Head of caudate nucleus (tissue), 42 donors: ENCODE results near the gene C15orf61.
A peak's percentile ranks its signal among the peaks of the same experiment; 100 is the strongest.

Experiments
- DNase-seq, 42 donors: peaks; one replicate each; pipeline versions ENCODE4 v3.0.0 to v3.0.0-alpha.2; 2020 to 2021; ENCODE audit warnings: mixed read lengths in 7 of 42
- intact Hi-C: fragments of 100-400 bp; cut with DNase I; formaldehyde crosslinking; loops from one replicate; pipeline ENCODE4 v1.15.0; 2022

The C15orf61 gene

DNA sequence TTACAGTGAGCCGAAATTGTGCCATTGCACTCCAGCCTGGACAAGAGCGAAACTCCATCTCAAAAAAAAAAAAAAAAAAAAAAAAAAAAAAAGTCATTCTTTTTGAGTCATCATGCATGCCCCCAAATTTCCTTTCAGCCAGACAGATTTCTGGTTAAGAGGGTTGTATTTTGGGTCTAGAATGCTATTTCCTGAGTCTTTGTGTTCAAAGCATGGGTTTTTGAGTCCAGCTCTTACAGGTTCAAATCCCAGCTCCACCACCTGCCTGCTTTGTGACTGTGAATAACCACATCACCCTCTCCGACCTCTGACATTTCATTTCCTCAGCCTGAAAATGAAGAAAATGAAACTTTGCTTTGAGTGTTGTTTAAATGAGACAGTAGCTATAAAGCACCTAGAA lies 9.3 kb upstream of the C15orf61 start:
- DNase-seq: no peak
- intact Hi-C loops: no loop called here

DNA sequence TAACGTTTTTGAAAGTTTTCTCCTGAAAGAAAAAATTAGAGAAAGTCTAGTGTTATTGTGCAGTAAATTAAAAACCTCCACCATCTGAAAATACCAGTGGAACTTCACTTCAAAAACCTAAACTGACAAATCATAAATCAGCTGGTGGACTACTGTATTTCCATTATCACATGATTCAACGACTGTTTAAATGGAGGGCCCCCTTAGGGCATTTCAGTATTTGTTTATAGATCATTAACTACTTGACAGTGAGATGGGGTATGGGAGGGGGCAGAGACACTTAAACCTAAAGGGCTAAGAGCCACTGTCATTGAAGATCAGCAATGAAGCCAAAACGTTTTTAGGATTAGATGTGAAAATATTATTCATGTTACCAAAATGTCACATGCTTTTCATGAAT lies 8.8 kb upstream of the C15orf61 start:
- intact Hi-C loops: no loop called here
- DNase-seq: no peak

DNA sequence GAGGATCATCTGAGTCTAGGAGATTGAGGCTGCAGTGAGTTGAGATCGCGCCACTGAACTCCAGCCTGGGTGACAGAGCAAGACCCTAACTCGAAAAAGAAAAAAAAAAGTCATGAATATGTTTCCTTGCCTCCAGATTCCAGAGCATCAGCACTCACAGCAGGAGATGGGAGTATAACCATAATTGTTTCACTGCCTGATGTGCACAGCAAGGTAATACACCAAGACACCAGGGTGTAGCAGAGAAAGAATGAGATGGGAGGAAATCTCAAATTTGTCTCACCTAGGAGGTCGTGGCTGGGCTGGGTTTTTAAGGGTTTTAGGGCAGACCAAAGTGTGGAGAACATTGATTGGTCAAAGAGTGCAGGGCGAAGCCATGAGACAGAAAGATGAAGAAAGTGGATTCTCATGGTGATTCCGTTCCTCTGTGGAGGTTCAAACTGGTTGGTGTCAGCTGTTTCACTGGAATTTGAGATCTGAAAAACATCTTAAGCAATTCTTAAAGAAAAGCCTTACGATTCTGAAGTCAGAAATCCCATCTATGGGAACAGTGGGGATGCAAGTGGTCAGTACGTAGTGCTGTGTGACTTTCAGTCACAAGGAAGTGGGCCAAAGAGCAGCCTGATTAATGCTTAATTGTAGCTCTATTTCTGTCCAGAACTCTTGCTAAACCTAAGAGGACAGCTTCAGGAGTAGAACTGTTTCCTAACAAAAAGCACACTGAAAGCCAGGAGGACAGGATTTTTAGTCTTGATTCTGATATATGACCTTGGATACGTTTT lies 7.8 kb upstream of the C15orf61 start:
- no peak for DNase-seq
- intact Hi-C loops: no loop called here

- no peak for DNase-seq
- intact Hi-C loops: no loop called here
Measured at GRCh38 chr15:67515090-67515489, 5.8 kb upstream of the C15orf61 start.

GRCh38 chr15:67515557-67515956 lies 5.4 kb upstream of the C15orf61 start:
- intact Hi-C loops: no loop called here
- DNase-seq: no peak

- DNase-seq: no peak
- intact Hi-C loops: loop anchor here (2.0 to 5.0 kb wide), 2 partner anchors 22 to 312 kb away; partner anchors contain the start of gene MAP2K5
Measured at GRCh38 chr15:67520321-67521028, 456 bp upstream of the C15orf61 start.

DNA sequence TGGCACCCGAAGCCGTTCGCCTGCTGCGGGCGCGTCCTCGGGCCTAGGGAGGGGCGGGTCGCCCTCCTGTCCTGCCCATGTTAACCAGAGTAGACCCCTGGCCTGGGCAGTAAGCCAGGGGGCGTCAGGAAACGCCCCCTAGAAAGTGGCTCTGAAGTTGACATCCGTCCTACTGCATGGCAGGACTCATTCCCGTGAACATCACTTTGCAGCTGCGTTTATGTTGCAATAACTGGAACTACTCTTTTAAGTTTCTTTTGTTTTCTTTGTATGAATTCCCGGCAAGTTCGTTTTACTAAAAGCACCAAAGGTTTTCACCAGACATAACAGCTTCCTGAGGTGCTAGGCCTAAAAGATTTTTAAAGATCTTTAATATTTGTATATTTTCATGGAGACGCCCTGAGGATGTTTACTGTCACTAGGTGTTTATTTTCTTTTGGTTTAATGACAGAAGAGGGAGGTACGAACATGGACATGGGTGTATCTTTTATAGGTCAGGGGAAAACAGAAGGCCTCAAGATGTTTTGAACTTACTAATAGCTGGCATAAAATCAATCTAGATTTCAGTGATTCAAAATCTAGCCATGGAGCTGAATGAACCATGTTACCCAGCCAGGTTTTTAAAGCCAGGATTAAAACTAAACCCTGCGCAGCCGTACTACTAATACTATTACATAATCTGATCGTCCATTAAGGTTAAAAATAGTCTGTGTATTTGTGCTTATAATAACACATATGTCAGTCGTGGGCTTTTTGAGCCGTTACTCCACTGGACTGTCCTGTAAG lies 1.0 kb downstream of the C15orf61 start:
- intact Hi-C loops: loop anchor here (2.0 to 5.0 kb wide), 2 partner anchors 21 to 310 kb away; partner anchors contain the start of gene MAP2K5
- peak in 7 of 42 donors; percentile 7 to 47 (median 20) for DNase-seq

GRCh38 chr15:67523330-67523729 lies 2.4 kb downstream of the C15orf61 start:
- intact Hi-C loops: loop anchor here (5.0 kb wide), 1 partner anchor 309 kb away; no protein-coding TSS in a partner anchor
- no peak for DNase-seq

- no peak for DNase-seq
- intact Hi-C loops: loop anchor here (5.0 kb wide), 1 partner anchor 308 kb away; no protein-coding TSS in a partner anchor
Measured at GRCh38 chr15:67524235-67524634, 3.3 kb downstream of the C15orf61 start.

DNA sequence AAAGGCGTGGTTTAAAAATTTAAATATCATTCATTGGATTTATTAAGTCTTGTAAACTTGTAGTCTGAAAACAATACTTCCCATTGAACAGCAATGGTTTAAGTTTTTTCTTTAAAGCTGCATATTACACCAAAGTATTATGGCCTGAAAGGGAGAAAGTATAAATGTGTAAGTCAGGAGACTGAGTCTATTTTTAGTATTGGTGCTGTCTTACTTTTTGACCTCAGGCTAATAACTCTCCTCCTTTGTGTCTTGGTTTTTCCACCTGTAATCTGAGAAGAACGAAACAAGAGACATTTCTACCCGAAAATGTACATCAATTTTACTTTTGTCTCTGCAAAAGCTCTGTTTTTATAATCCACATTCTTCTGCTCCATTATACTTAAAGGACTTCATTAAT lies 7.6 kb downstream of the C15orf61 start:
- intact Hi-C loops: no loop called here
- DNase-seq: no peak

GRCh38 chr15:67531379-67531914 lies 10.5 kb downstream of the C15orf61 start:
- intact Hi-C loops: no loop called here
- no peak for DNase-seq

- DNase-seq: no peak
- intact Hi-C loops: no loop called here
Measured at GRCh38 chr15:67533873-67534272, 12.9 kb downstream of the C15orf61 start.

GRCh38 chr15:67534360-67534759 lies 13.4 kb downstream of the C15orf61 start:
- DNase-seq: no peak
- intact Hi-C loops: no loop called here

- intact Hi-C loops: no loop called here
- no peak for DNase-seq
Measured at GRCh38 chr15:67537771-67538170, 16.8 kb downstream of the C15orf61 start.

DNA sequence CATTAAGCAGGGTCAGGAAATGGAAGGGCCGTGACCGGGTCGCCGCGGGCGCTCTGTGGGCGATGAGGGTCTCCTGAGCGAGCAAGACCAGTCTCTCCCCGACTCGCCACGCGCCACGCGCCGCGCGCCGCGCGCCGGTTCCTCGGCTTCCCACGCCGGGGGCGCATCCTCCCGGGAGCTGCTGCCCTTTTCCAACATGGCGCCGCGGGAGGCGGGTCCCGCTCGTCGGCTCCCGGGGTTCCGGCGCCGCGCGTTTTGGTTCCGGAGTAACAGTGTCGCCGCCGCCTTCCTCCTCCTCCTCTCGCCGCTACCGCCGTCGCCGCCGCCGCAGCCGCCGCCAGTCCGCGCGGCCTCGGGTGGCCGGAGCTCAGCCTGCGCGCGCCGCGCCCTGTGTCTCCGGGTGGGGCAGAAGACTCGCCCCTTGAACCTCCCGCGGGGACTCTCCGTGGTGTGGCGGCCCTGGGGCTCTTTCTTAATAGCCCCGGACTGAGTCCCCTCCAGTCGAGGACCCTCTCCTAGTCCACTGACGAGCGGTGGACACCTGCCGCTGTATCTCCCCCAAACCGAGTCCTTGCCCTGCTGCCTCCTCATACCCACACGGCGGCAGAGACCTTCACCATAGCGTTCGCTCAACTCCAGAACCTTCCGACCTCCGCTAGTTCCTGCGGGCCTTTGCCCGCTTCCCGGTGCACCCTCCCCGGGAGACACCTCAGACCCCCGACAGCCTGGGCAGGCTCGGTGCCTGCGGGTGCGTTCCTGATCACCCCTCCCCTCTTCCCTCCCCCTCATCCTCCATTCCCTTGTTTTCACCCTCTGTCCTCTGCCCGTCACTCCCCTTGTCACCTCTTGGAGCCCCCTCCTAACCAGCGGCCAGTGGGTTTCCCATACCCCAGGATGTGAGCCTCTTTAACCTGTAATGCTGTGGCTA lies 21.8 kb downstream of the C15orf61 start, which contains the start of gene MAP2K5:
MAP2K5 (plus strand) TSS at position 284 of the 928 bp plus-strand sequence; CDS start at position 917, 633 bp downstream.
- DNase-seq: peak; percentile 73 to 96 (median 92)
- intact Hi-C loops: loop anchor here (2.0 to 10.0 kb wide), 2 partner anchors 22 to 88 kb away; partner anchors contain the start of gene C15orf61

- intact Hi-C loops: loop anchor here (2.0 to 10.0 kb wide), 2 partner anchors 23 to 89 kb away; partner anchors contain the start of gene C15orf61
- DNase-seq: peak in 13 of 42 donors; percentile 8 to 40 (median 19)
Measured at GRCh38 chr15:67543348-67543718, 22.4 kb downstream of the C15orf61 start.

GRCh38 chr15:67544475-67544874 lies 23.5 kb downstream of the C15orf61 start:
- intact Hi-C loops: loop anchor here (10.0 kb wide), 1 partner anchor 90 kb away; no protein-coding TSS in a partner anchor
- no peak for DNase-seq

DNA sequence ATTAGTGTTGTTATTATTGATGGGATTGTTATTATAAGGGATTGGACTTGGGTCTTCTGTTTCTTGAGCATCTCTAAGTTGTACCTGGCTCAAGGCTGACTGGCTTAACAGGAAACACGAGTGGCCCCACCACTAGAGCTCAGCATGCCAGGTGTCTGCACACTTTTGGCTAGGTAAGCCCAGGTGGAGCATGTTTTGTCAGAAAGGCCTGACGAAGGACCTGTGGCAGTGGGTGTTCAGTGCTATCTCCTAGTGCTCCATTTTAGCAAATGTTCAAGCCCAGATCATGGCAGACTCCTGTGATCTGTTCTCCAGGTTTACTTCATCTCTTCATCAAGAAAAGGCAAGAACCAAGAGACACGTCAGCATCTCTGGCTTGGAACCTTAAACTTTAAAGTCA lies 24.9 kb downstream of the C15orf61 start:
- intact Hi-C loops: loop anchor here (10.0 kb wide), 1 partner anchor 91 kb away; no protein-coding TSS in a partner anchor
- DNase-seq: no peak
